ENCODE measurements around the gene PAFAH1B2. TPM values are rescaled to one million over a fixed set of nuclear protein-coding genes. Genes with fewer than 3 reads are reported as not detected.

Gene PAFAH1B2
- total and polyA plus RNA-seq, 2 donors (not counting 3 experiments of a cell fraction or from before 2014, with no cell fraction given): 34.2 to 128 TPM

DNA sequence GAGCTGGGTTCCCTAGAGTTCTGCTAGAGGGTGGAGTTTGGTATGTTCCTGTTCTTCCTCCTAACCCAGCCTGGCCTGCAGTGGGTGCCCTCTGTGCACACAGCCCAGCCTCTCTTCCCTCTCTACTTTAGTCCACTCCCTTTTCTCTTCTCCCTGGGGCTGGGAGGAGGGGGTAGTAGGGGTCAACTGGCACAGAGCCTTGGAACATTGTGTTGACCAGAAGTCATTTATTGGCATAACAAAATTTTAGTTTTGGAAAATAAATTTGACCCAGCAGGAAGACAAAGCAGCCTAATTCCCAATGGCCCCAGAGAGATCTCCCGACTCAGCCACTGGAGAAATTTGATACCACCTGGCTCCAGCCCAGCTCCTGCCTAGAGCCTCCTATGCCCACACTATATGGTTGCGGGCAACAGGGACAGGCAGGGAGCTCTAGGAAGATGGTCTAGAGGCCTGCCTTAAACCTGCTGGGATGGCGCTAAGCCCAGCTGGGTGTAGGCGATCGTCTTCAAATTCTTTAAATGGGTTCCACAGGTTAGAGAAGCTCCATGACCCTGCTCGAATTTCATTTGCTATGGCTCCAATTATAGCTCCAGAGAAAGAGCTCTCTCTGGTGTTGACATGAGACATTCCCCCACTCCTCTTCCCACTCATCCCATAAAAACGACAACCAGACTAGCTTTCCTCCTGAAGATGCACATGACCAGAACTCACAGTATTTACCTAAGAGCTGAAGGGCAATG is 77.9 kb downstream of the PAFAH1B2 start:
- FAIRE-seq: no peak
- Histone ChIP-seq H3K9ac (replicated peaks; ENCODE audit: extremely low read depth, insufficient read depth, low read length) (no peak overlapping the region), H3K27ac (ENCODE audit: insufficient read depth, low read depth, low read length) (no peak overlapping the region), H3K36me3 (ENCODE audit: control insufficient read depth in 2 of 2, extremely low read depth in 1 of 2, insufficient read depth in 2 of 2, low read length in 2 of 2) (peaks cover 0 to 29% of the 10 kb centered on the region in 2 experiments), H3K79me2 (ENCODE audit: control insufficient read depth, insufficient read depth, low read length) (no peaks in the 10 kb centered on the region), H3K9me3 (replicated peaks; ENCODE audit: control insufficient read depth, insufficient read depth, low read length) (no peaks in the 10 kb centered on the region), H3K4me1 (ENCODE audit: control insufficient read depth, extremely low read depth, insufficient read depth, low read length) (peaks cover 7% of the 10 kb centered on the region), H3K27me3 (ENCODE audit: control insufficient read depth in 2 of 2, insufficient read depth in 2 of 2, low read length in 2 of 2) (no peaks in the 10 kb centered on the region), H3K4me3 (replicated peaks in 1 of 3; ENCODE audit: insufficient read depth in 1 of 3, low read depth in 1 of 3, low read length in 3 of 3) (no peak overlapping the region), H2AFZ (ENCODE audit: low read depth, low read length) (no peak overlapping the region), H3K4me2 (ENCODE audit: insufficient read depth, low read length) (no peak overlapping the region), H4K20me1 (replicated peaks; ENCODE audit: control insufficient read depth, extremely low read depth, insufficient read depth, low read length) (no peaks in the 10 kb centered on the region), H3K9me1 (replicated peaks; ENCODE audit: control insufficient read depth, extremely low read depth, insufficient read depth, low read length) (no peaks in the 10 kb centered on the region)
- no peak for TF ChIP-seq FOS (IDR thresholded peaks at IDR 0.05; ENCODE audit: borderline replicate concordance, insufficient read depth, low read length)
- TF ChIP-seq JUN (IDR thresholded peaks at IDR 0.05; ENCODE audit: borderline replicate concordance, insufficient read depth, insufficient read length, low read depth): no peak
- no peak for TF ChIP-seq POLR2AphosphoS5 (IDR thresholded peaks at IDR 0.05; ENCODE audit: insufficient read depth, low read depth, low read length)
- TF ChIP-seq EZH2 (IDR thresholded peaks at IDR 0.05; ENCODE audit: borderline replicate concordance, low read depth, low read length, severe bottlenecking): no peak
- TF ChIP-seq POLR2A (IDR thresholded peaks at IDR 0.05; ENCODE audit: low read depth, low read length): no peak
- TF ChIP-seq, protein P1, sequence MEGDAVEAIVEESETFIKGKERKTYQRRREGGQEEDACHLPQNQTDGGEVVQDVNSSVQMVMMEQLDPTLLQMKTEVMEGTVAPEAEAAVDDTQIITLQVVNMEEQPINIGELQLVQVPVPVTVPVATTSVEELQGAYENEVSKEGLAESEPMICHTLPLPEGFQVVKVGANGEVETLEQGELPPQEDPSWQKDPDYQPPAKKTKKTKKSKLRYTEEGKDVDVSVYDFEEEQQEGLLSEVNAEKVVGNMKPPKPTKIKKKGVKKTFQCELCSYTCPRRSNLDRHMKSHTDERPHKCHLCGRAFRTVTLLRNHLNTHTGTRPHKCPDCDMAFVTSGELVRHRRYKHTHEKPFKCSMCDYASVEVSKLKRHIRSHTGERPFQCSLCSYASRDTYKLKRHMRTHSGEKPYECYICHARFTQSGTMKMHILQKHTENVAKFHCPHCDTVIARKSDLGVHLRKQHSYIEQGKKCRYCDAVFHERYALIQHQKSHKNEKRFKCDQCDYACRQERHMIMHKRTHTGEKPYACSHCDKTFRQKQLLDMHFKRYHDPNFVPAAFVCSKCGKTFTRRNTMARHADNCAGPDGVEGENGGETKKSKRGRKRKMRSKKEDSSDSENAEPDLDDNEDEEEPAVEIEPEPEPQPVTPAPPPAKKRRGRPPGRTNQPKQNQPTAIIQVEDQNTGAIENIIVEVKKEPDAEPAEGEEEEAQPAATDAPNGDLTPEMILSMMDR (IDR thresholded peaks at IDR 0.05; ENCODE audit: extremely low read depth in 1 of 2, insufficient read depth in 1 of 2, low read depth in 1 of 2, low read length in 2 of 2): no peak
- no peak for TF ChIP-seq GATA2 (IDR thresholded peaks at IDR 0.05; ENCODE audit: insufficient read depth, insufficient read length, low read depth, low read length)
- TF ChIP-seq, protein P2, sequence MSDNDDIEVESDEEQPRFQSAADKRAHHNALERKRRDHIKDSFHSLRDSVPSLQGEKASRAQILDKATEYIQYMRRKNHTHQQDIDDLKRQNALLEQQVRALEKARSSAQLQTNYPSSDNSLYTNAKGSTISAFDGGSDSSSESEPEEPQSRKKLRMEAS (IDR thresholded peaks at IDR 0.05; ENCODE audit: insufficient read depth, insufficient read length): no peak
- TF ChIP-seq MYC (IDR thresholded peaks at IDR 0.05; ENCODE audit: low read depth, low read length): no peak
- POLR2A ChIA-PET: no interaction called here
- no TSS peak for BruUV-seq (replicated peaks)
- intact Hi-C loops (cut with micrococcal nuclease): no loop called here
- dilution Hi-C loops (cut with MboI; ENCODE audit: extremely low pct_ligation_motif_present, low sequenced_read_pairs): no loop called here
- DNase-seq (ENCODE audit: low read depth, low spot score): no peak
- CTCF ChIA-PET: interaction anchor here (0.8 to 3.4 kb wide), 8 partner anchors 9 to 490 kb away, joined by 3 to 16 read pairs (median 3); partner anchors contain the start of genes APOA5, PCSK7, RNF214 and SIDT2

Measured in endothelial cell of umbilical vein (primary cell).